Fibroblast of villous mesenchyme (primary cell): Measurements from ENCODE around the gene KLHL36. TPM values are rescaled to one million over a fixed set of nuclear protein-coding genes. Genes with fewer than 3 reads are reported as not detected.

ENCODE experiments used
- DNase-seq: peaks from one replicate; pipeline ENCODE4 v3.0.0-alpha.2; 2010; ENCODE audit warnings: low read depth
- H3K4me3 ChIP-seq: 2 replicates; pipeline ENCODE4 v1.5.1; 2011; ENCODE audit warnings: low read depth, mild to moderate bottlenecking, low read length
- CTCF ChIP-seq: IDR thresholded peaks from 2 replicates; pipeline ENCODE4 v1.5.1; 2012; ENCODE audit warnings: low read depth, mild to moderate bottlenecking, low read length; ENCODE audit not compliant: insufficient read depth
- total RNA-seq: library from RNA; depleted of rRNA; stranded (reverse); fragments of >200 nt; gene quantifications from 2 replicates; pipeline ENCODE4 v1.2.3, GENCODE V29; 2012

Gene KLHL36
- total RNA-seq, 1 donor, result 71.7 TPM

- no peak overlapping the region for H3K4me3 ChIP-seq
- DNase-seq, result no peak
- no peak for TF ChIP-seq CTCF
Measured at GRCh38 chr16:84654998-84655397, 6.7 kb downstream of the KLHL36 start.

GRCh38 chr16:84656649-84657048 is 8.3 kb downstream of the KLHL36 start:
- DNase-seq, result no peak
- TF ChIP-seq CTCF, result no peak

GRCh38 chr16:84657229-84657837 is 9.0 kb downstream of the KLHL36 start:
- no peak for DNase-seq
- no peak for TF ChIP-seq CTCF
- H3K4me3 ChIP-seq, result no peak overlapping the region

More at GRCh38 chr16:84656649-84657048, 8.3 kb downstream of the KLHL36 start:
- no peak overlapping the region for H3K4me3 ChIP-seq

- DNase-seq, result no peak
- no peak overlapping the region for H3K4me3 ChIP-seq
- no peak for TF ChIP-seq CTCF
Measured at GRCh38 chr16:84658690-84659089, 10.4 kb downstream of the KLHL36 start.

- TF ChIP-seq CTCF, result no peak
- no peak for DNase-seq
- no peak overlapping the region for H3K4me3 ChIP-seq
Measured at GRCh38 chr16:84659656-84660300, 11.5 kb downstream of the KLHL36 start.

- H3K4me3 ChIP-seq, result no peak overlapping the region
- TF ChIP-seq CTCF, result no peak
- DNase-seq, result no peak
Measured at GRCh38 chr16:84660973-84661372, 12.7 kb downstream of the KLHL36 start.
